ENCODE measurements around the gene TCEANC2.

TCEANC2 gene

DNA sequence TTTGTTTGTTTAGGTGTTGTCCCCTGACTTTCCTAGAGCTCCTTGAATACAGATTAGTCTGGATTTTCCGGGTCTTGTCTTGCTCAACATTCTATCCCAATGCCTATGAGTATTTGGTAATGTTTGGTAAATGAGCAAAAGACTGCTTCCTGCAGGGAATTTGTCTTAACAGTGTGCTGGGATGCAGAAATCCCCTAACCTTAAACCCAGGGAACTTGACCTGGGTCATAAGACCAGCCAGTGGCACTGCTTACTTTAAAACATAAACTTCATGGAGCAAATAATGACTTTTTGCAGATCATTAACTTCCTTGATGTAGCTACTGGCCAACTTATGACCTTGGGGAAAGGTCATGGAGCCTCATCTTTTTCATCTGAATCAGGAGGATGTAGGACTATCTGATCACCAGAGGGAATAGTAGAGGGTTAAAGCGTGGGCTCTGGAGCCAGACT is 27.2 kb downstream of the TCEANC2 start:
- H2AFZ ChIP-seq (ENCODE audit: low read depth): no peak overlapping the region
- H3K27ac ChIP-seq: no peak overlapping the region
- no peaks in the 10 kb centered on the region for H3K27me3 ChIP-seq (ENCODE audit: insufficient read depth, low read depth)
- H3K79me2 ChIP-seq (ENCODE audit: insufficient read depth, low read depth): no peaks in the 10 kb centered on the region
- H3K4me1 ChIP-seq (ENCODE audit: low read depth, poor library complexity, severe bottlenecking): no peaks in the 10 kb centered on the region
- no peak overlapping the region for H3K4me2 ChIP-seq
- no peak overlapping the region for H3K4me3 ChIP-seq (IDR thresholded peaks at IDR 0.05; ENCODE audit: insufficient read depth, low read depth, low read length)
- no peaks in the 10 kb centered on the region for H4K20me1 ChIP-seq (ENCODE audit: insufficient read depth)
- no peak overlapping the region for H3K9ac ChIP-seq
- no peaks in the 10 kb centered on the region for H3K36me3 ChIP-seq (ENCODE audit: insufficient read depth)
- no peak for TF ChIP-seq CTCF (conservative IDR thresholded peaks at IDR 0.05; ENCODE audit: low read depth, low read length)

GRCh38 chr1:54081306-54082270 is 28.2 kb downstream of the TCEANC2 start:
- H3K4me3 ChIP-seq (IDR thresholded peaks at IDR 0.05; ENCODE audit: insufficient read depth, low read depth, low read length): no peak overlapping the region
- no peak overlapping the region for H3K9ac ChIP-seq
- TF ChIP-seq CTCF (conservative IDR thresholded peaks at IDR 0.05; ENCODE audit: low read depth, low read length): peak; percentile 96
- no peak overlapping the region for H3K4me2 ChIP-seq
- H3K27ac ChIP-seq: no peak overlapping the region
- H3K36me3 ChIP-seq (ENCODE audit: insufficient read depth): no peaks in the 10 kb centered on the region
- H3K27me3 ChIP-seq (ENCODE audit: insufficient read depth, low read depth): no peaks in the 10 kb centered on the region
- no peaks in the 10 kb centered on the region for H3K79me2 ChIP-seq (ENCODE audit: insufficient read depth, low read depth)
- H2AFZ ChIP-seq (ENCODE audit: low read depth): no peak overlapping the region
- no peaks in the 10 kb centered on the region for H3K4me1 ChIP-seq (ENCODE audit: low read depth, poor library complexity, severe bottlenecking)
- no peaks in the 10 kb centered on the region for H4K20me1 ChIP-seq (ENCODE audit: insufficient read depth)

GRCh38 chr1:54084794-54085193 is 31.4 kb downstream of the TCEANC2 start:
- no peak overlapping the region for H3K27ac ChIP-seq
- H3K4me1 ChIP-seq (ENCODE audit: low read depth, poor library complexity, severe bottlenecking): no peaks in the 10 kb centered on the region
- no peak overlapping the region for H2AFZ ChIP-seq (ENCODE audit: low read depth)
- no peak overlapping the region for H3K4me2 ChIP-seq
- no peaks in the 10 kb centered on the region for H4K20me1 ChIP-seq (ENCODE audit: insufficient read depth)
- no peaks in the 10 kb centered on the region for H3K36me3 ChIP-seq (ENCODE audit: insufficient read depth)
- no peak for TF ChIP-seq CTCF (conservative IDR thresholded peaks at IDR 0.05; ENCODE audit: low read depth, low read length)
- no peak overlapping the region for H3K9ac ChIP-seq
- H3K79me2 ChIP-seq (ENCODE audit: insufficient read depth, low read depth): no peaks in the 10 kb centered on the region
- H3K27me3 ChIP-seq (ENCODE audit: insufficient read depth, low read depth): no peaks in the 10 kb centered on the region
- H3K4me3 ChIP-seq (IDR thresholded peaks at IDR 0.05; ENCODE audit: insufficient read depth, low read depth, low read length): no peak overlapping the region

DNA sequence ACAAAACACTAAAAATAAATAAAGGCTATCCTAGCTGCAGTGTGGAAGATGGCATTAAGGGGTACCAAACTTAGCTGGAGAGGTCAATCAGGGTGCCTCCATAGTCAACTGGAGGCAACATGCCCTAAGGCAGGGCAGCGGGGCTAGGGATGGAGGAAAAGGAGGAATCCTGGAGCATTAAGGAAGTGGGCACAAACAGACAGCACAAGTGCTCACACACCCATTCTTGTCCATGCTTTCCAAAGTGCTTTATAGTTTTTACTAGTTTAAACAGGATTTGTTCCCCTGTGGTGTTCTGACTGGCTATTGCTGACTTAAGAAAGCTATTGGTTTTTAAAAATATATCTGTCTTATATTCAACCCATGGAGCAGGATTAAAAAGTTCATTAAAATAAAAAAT is 33.3 kb downstream of the TCEANC2 start:
- TF ChIP-seq CTCF (conservative IDR thresholded peaks at IDR 0.05; ENCODE audit: low read depth, low read length): no peak
- Histone ChIP-seq H3K4me3 (IDR thresholded peaks at IDR 0.05; ENCODE audit: insufficient read depth, low read depth, low read length) (no peak overlapping the region), H4K20me1 (ENCODE audit: insufficient read depth) (no peaks in the 10 kb centered on the region), H3K79me2 (ENCODE audit: insufficient read depth, low read depth) (no peaks in the 10 kb centered on the region), H3K36me3 (ENCODE audit: insufficient read depth) (no peaks in the 10 kb centered on the region), H3K9ac (no peak overlapping the region), H3K27ac (no peak overlapping the region), H3K4me2 (no peak overlapping the region), H3K4me1 (ENCODE audit: low read depth, poor library complexity, severe bottlenecking) (no peaks in the 10 kb centered on the region), H3K27me3 (ENCODE audit: insufficient read depth, low read depth) (no peaks in the 10 kb centered on the region), H2AFZ (ENCODE audit: low read depth) (no peak overlapping the region)
